ENCODE results near the gene PHOSPHO1.
A peak's percentile ranks its signal among the peaks of the same experiment; 100 is the strongest.
"Not testable (repeated sequence)": the region's sequence is repeated elsewhere in the genome, so short reads cannot be mapped to it uniquely, and the experiment has no call there.

The PHOSPHO1 gene

GRCh38 chr17:49183801-49184200 is 46.8 kb downstream of the PHOSPHO1 start:
- DNase-seq (ENCODE audit: extremely low read depth, low read depth) = no peak
- no peak overlapping the region for H3K4me3 ChIP-seq (replicated peaks; ENCODE audit: low read depth, low read length)
- no peak for TF ChIP-seq CTCF (IDR thresholded peaks at IDR 0.05; ENCODE audit: low read depth, low read length, missing control alignments)

DNA sequence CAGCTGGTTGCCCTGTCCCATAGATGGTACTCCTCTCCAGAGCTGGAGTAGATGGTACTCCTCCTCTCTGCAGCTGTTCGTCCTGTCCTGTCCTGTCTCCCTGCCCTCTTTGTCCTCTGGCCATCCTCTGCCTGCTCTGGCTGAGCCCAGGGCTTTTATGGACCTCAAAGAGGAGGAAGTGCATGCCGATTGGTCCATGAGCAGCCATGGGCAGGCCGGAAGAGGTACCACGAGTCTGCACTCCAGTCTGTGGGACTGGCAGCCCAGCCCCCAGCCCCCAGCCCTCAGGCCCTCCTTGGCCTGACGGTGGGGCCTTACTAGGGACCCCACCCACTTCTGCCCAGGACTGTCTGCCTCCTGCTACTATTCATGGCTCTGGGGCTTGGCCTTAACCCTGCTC is 47.2 kb downstream of the PHOSPHO1 start:
- no peak for TF ChIP-seq CTCF (IDR thresholded peaks at IDR 0.05; ENCODE audit: low read depth, low read length, missing control alignments)
- no peak for DNase-seq (ENCODE audit: extremely low read depth, low read depth)

DNA sequence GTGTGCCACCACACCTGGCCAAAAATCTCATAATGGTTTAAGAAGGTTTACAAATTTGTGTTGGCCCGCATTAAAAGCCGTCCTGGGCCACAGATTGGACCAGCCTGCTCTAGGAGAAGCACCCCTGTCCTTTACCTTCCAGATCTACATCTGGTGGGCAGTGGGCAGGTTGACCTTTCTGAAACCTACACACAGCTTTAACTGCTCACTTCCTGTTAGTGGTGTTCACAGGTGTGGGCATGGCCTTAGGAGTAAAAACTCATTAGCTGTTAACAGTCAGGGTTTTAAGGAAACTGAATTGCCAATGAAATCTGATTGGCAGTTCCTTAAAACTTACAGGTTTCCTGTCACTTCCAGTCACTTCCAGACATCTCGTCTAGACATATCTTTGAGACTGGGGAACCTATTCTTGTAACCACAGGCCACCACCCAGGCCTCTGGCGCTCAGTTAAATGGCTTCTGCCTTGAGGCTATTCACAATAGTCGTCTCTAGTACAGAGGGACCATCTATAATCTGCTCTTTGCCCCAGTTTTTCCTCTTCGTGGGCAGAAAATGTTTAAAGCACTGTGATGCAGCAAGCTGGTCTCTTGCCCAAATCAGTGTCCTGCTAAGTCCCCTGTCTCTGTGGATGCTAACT is 49.5 kb downstream of the PHOSPHO1 start:
- no peak for TF ChIP-seq CTCF (IDR thresholded peaks at IDR 0.05; ENCODE audit: low read depth, low read length, missing control alignments)

More for the DNA sequence above, 47.2 kb downstream of the PHOSPHO1 start:
- H3K4me3 ChIP-seq (replicated peaks; ENCODE audit: low read depth, low read length) = no peak overlapping the region

GRCh38 chr17:49180303-49180702 is 50.3 kb downstream of the PHOSPHO1 start:
- peak; percentile 85 for TF ChIP-seq CTCF (IDR thresholded peaks at IDR 0.05; ENCODE audit: low read depth, low read length, missing control alignments)
- DNase-seq (ENCODE audit: extremely low read depth, low read depth) = peak; percentile 24
- no peak overlapping the region for H3K4me3 ChIP-seq (replicated peaks; ENCODE audit: low read depth, low read length)

More for the DNA sequence above, 49.5 kb downstream of the PHOSPHO1 start:
- no peak for DNase-seq (ENCODE audit: extremely low read depth, low read depth)
- H3K4me3 ChIP-seq (replicated peaks; ENCODE audit: low read depth, low read length) = no peak overlapping the region

DNA sequence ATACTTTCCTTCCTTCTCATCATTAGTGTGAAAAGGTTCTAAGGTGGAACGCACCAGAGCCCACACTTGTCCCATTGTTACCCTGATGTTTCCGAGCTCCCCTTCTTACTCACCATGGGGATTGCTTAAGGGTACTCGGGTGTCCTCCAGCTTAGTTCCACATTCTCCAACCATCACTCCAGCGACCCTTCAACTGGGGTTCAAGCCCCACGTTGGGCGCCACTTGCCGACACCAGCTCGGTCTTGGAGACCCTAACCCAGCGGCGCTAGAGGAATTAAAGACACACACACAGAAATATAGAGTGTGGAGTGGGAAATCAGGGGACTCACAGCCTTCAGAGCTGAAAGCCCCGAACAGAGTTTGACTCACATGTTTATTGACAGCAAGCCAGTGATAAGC is 54.6 kb downstream of the PHOSPHO1 start:
- not testable (repeated sequence) for DNase-seq (ENCODE audit: extremely low read depth, low read depth); H3K4me3 ChIP-seq (replicated peaks; ENCODE audit: low read depth, low read length)

Data from HFF-Myc (cell line).